Astrocyte of the cerebellum (primary cell): ENCODE data around the gene SVOPL.

Experiments
- DNase-seq: peaks from one replicate; pipeline ENCODE4 v3.0.0-alpha.2; 2011; ENCODE audit warnings: low read depth
- H3K4me3 ChIP-seq: 2 replicates; pipeline ENCODE4 v1.5.1; 2011; ENCODE audit warnings: mild to moderate bottlenecking, low read depth, low read length, moderate library complexity
- CTCF ChIP-seq: IDR thresholded peaks from 2 replicates; pipeline ENCODE4 v1.5.1; 2012; ENCODE audit warnings: low read length, low read depth, moderate library complexity, mild to moderate bottlenecking; ENCODE audit errors: missing control alignments
- in situ Hi-C: cut with HindIII; loops from 2 replicates; pipeline ENCODE4 v1.10.0; 2017; ENCODE audit warnings: low sequenced_read_pairs

SVOPL gene

DNA sequence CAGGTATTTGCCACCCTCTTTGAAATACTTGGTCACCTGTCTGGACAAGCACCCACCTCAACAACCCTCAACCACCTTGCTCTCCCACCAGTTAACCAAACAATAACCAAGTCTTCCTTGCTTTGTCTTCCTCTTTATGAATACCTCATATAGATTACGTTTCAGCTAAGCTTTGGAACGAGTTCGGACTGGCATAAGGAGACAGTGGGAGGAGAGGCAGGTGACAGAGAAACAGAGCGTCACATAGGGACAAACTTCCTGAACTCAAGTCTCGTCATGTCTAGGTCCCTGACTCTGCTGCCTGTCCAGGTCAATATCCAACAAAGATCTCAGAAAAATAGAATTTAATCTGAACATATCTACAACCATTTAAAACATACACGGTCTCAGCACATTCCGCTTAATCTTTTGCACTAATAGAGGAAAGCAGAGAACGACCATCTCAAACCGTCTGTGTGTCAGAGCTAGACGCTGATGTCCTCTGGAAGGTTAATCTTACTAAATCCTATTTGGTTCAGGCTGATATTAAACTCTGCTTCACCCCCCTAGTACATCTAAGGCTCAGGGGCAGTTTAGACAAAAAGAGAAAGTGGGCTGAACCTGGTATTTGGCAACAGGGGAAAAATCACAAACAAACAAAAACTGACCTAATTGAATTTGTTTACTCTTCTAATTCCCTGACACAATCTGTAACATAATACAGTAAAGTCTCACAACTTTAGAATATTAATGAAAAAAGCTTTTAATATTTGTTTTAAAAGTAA is 26.4 kb upstream of the SVOPL start:
- H3K4me3 ChIP-seq: no peak overlapping the region
- in situ Hi-C loops: no loop called here
- TF ChIP-seq CTCF: no peak
- no peak for DNase-seq

DNA sequence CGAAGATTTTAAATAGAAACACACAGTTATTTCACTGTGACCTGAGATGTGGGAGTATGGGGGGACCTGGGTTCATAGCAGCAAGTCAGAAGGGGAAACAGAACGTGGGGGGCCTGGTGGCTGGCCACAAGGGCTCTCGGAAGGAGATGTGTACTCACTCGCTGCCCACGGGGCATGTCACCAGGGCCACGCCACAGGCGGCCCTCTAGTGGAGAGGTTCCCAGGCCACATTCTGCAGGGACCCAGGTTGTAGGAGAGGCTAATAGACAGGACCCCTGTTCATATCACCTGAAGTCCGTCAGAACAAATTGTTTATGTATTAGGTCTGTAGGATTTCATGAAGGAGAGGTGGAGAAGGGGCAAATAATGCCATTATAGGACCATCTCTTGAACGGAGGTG is 25.1 kb upstream of the SVOPL start:
- H3K4me3 ChIP-seq: no peak overlapping the region
- in situ Hi-C loops: no loop called here
- DNase-seq: no peak
- TF ChIP-seq CTCF: no peak

DNA sequence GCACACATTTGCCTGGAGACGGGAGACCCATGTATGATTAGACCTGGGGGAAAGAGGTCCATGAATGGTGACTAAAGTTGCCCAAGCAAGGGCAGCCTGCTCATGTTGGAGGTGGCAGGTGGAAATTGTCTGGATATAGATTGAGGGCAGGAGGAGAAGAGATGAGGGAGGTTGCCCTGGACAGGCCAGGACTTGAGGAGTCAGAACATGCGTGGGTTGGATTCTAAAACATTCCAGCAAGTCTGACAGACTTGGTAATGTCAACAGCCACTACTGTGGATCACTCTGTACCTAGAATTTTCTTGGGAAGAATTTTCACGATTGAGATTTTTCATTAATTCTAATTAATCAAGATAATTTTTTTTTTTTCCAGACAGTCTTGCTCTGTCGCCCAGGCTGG is 19.1 kb upstream of the SVOPL start:
- no peak for TF ChIP-seq CTCF
- H3K4me3 ChIP-seq: no peak overlapping the region
- in situ Hi-C loops: no loop called here
- DNase-seq: no peak

- no peak overlapping the region for H3K4me3 ChIP-seq
- DNase-seq: no peak
- TF ChIP-seq CTCF: no peak
- in situ Hi-C loops: no loop called here
Observed at GRCh38 chr7:138716889-138717288, 15.7 kb upstream of the SVOPL start.

GRCh38 chr7:138713191-138713590 is 12.0 kb upstream of the SVOPL start:
- TF ChIP-seq CTCF: no peak
- no peak for DNase-seq
- in situ Hi-C loops: no loop called here

GRCh38 chr7:138712652-138713051 is 11.5 kb upstream of the SVOPL start:
- H3K4me3 ChIP-seq: no peak overlapping the region
- in situ Hi-C loops: no loop called here
- no peak for TF ChIP-seq CTCF
- no peak for DNase-seq

More at GRCh38 chr7:138713191-138713590, 12.0 kb upstream of the SVOPL start:
- no peak overlapping the region for H3K4me3 ChIP-seq
